Measurements from ENCODE around the gene PDXK. TPM values are rescaled to one million over a fixed set of nuclear protein-coding genes. Genes with fewer than 3 reads are reported as not detected.

Gene PDXK
- total RNA-seq, 4 donors from 2014 or later = 122 to 156 (median 143) TPM

DNA sequence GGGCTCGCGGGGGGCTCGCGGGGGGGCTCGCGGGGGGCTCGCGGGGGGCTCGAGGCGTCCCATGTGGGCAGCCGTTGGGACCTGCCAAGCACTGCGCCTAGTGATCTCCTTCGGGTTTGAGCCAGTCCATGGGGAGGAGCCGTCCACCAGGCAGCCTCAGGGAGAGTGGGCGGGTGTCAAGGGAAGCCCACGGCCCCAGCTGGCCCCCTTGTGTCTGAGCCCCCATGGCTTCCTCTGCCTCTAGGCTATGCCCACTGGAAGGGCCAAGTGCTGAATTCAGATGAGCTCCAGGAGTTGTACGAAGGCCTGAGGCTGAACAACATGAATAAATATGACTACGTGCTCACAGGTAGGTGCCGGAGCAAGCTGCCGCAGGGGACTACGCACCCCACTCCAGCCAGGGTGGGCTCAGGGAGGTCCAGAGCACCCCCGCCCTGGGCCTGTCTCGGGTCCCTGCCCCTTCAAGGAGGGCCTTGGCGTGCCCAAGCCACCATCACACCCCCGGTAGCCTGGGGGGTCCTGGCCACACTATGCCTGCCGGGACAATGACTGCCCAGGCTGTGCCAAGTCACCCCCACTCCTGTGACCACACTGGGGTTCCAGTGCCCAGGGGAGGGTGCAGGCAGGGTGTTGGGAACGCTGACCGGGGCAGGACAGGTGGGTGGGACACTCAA, 22.6 kb downstream of the PDXK start:
- TF ChIP-seq, protein P1, sequence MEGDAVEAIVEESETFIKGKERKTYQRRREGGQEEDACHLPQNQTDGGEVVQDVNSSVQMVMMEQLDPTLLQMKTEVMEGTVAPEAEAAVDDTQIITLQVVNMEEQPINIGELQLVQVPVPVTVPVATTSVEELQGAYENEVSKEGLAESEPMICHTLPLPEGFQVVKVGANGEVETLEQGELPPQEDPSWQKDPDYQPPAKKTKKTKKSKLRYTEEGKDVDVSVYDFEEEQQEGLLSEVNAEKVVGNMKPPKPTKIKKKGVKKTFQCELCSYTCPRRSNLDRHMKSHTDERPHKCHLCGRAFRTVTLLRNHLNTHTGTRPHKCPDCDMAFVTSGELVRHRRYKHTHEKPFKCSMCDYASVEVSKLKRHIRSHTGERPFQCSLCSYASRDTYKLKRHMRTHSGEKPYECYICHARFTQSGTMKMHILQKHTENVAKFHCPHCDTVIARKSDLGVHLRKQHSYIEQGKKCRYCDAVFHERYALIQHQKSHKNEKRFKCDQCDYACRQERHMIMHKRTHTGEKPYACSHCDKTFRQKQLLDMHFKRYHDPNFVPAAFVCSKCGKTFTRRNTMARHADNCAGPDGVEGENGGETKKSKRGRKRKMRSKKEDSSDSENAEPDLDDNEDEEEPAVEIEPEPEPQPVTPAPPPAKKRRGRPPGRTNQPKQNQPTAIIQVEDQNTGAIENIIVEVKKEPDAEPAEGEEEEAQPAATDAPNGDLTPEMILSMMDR (IDR thresholded peaks at IDR 0.05) = no peak
- no peak for TF ChIP-seq EP300 (IDR thresholded peaks at IDR 0.05)
- no peak for TF ChIP-seq POLR2A (IDR thresholded peaks at IDR 0.05)
- no peak overlapping the region for H3K4me3 ChIP-seq
- WGBS, 2 donors = 75 to 78% methylated on average over 7 to 18 of the region's 28 CpGs
- H3K9me3 ChIP-seq = no peaks in the 10 kb centered on the region
- H3K27ac ChIP-seq = peak overlapping the region in 3 of 4 donors; percentile 26 to 72 (median 65)
- peaks cover 0 to 63% (median 8%) of the 10 kb centered on the region in 3 donors for H3K36me3 ChIP-seq
- H3K4me1 ChIP-seq = peaks cover 0 to 25% (median 11%) of the 10 kb centered on the region in 4 donors
- DNase-seq (ENCODE audit: low spot score in 2 of 2) = no peak
- H3K27me3 ChIP-seq = no peaks in the 10 kb centered on the region

DNA sequence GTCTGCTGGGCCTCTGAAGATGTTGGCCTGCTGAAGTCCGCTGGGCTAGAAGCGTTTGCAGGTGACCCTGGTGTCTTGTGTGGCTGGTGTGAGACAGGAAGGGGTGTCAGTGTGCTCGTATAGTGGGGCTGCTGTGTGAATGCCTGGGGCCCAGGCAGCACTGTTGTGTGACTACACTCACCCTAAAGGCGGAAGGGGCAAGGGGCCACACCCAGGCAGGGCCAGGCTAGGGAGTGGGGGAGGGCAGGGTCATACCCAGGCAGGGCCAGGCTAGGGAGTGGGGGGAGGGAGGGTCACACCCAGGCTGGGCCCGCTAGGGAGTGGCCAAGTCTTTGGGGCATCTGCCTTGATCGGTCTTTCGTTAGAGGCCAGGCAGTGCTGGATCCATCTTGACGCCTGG, 25.0 kb downstream of the PDXK start:
- Histone ChIP-seq H3K27me3 (no peaks in the 10 kb centered on the region), H3K9me3 (no peaks in the 10 kb centered on the region), H3K27ac (no peak overlapping the region), H3K4me3 (no peak overlapping the region), H3K4me1 (peaks cover 0 to 10% (median 0%) of the 10 kb centered on the region in 4 donors), H3K36me3 (peaks cover 0 to 71% (median 12%) of the 10 kb centered on the region in 3 donors)
- no peak for DNase-seq (ENCODE audit: low spot score in 2 of 2)
- 90 to 91% methylated on average over 5 to 8 of the region's 8 CpGs for WGBS, 2 donors
- TF ChIP-seq EP300 (IDR thresholded peaks at IDR 0.05) (no peak), POLR2A (IDR thresholded peaks at IDR 0.05) (no peak)
- TF ChIP-seq, protein P1 (IDR thresholded peaks at IDR 0.05) = no peak

DNA sequence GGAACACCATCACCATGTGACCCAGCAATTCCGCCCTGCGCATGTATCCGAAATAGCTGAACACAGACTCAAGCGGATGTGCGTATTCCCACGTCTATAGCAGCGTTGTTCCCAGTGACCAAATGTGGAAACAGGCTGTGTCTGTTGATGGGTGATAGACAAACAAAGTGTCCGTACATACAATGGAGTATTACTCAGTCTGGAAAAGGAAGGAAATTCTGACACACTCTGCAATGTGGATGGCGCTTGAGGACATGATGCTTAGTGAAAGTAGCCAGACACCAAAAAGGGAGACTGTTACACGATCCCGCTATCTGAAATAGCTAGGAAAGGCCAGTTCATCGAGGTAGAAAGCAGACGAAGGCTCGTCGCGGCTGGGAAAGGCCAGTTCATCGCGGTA, 25.8 kb downstream of the PDXK start:
- peaks cover 0 to 78% (median 12%) of the 10 kb centered on the region in 3 donors for H3K36me3 ChIP-seq
- no peaks in the 10 kb centered on the region for H3K9me3 ChIP-seq
- no peak overlapping the region for H3K4me3 ChIP-seq
- no peaks in the 10 kb centered on the region for H3K27me3 ChIP-seq
- no peak overlapping the region for H3K27ac ChIP-seq
- H3K4me1 ChIP-seq = peaks cover 0 to 10% (median 0%) of the 10 kb centered on the region in 4 donors
- no peak for DNase-seq (ENCODE audit: low spot score in 2 of 2)
- TF ChIP-seq POLR2A (IDR thresholded peaks at IDR 0.05) = no peak
- TF ChIP-seq, protein P1 (IDR thresholded peaks at IDR 0.05) = no peak
- no peak for TF ChIP-seq EP300 (IDR thresholded peaks at IDR 0.05)
- 95 to 97% methylated on average over 18 of the region's 18 CpGs for WGBS, 2 donors

DNA sequence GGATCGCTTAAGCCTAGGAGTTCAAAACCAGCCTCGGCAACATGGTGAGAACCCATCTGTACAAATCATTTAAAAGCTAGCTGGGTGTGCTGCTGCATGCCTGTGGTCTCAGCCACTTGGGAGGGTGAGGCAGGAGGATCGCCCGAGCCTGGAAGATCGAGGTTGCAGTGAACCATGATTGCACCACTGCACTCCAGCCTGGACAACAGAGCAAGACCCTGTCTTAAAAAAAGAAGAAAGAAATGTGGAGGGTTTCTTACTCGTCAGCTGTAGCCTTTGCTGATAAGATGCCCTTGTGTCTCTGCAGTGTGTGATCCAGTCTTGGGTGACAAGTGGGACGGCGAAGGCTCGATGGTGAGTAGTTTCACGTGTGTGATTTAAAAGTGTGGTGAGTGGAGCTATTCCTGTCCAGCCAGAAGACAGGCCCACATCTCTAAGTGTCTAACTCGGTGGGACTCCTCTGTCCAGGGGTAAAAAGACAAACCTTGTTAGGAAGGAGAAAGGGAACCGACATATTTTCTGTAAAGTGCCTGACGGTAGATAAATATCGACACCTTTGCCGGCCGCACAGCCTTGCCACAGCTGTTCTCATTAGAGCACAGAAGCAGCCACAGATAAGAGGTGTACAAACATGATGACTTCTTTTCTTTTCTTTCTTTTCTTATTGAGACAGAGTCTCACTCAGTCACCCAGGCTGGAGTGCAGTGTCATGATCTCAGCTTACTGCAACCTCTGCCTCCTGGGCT, 27.0 kb downstream of the PDXK start:
- no peak overlapping the region for H3K27ac ChIP-seq

More for the DNA sequence above, 27.0 kb downstream of the PDXK start:
- H3K36me3 ChIP-seq = peaks cover 0 to 91% (median 12%) of the 10 kb centered on the region in 3 donors
- TF ChIP-seq, protein P1 (IDR thresholded peaks at IDR 0.05) = no peak
- TF ChIP-seq POLR2A (IDR thresholded peaks at IDR 0.05) (no peak), EP300 (IDR thresholded peaks at IDR 0.05) (no peak)
- H3K27me3 ChIP-seq = no peaks in the 10 kb centered on the region
- no peak overlapping the region for H3K4me3 ChIP-seq
- WGBS, 2 donors = 85 to 86% methylated on average over 16 of the region's 16 CpGs
- H3K9me3 ChIP-seq = no peaks in the 10 kb centered on the region
- H3K4me1 ChIP-seq = no peaks in the 10 kb centered on the region
- DNase-seq (ENCODE audit: low spot score in 2 of 2) = no peak

Data from tibial nerve (tissue), 4 donors.